T-helper 2 cell treated with Interferon-gamma antibody and Interleukin-4, amounts not matched to agents 5 μg/mL and 100 μg/mL, for 36 hours (primary cell): ENCODE measurements around the gene INSL3.

Experiments
- DNase-seq: peaks from one replicate; pipeline ENCODE4 v3.0.0; 2021; ENCODE audit warnings: low spot score
- H3K27ac Mint-ChIP-seq: one replicate; pipeline ENCODE4 v1.8.0; 2021; ENCODE audit warnings: mild to moderate bottlenecking, mixed read lengths
- H3K27me3 Mint-ChIP-seq: one replicate; pipeline ENCODE4 v1.8.0; 2021; ENCODE audit warnings: low read depth, mixed read lengths
- H3K36me3 Mint-ChIP-seq: one replicate; pipeline ENCODE4 v1.8.0; 2021; ENCODE audit warnings: low read depth, mixed read lengths
- H3K4me1 Mint-ChIP-seq: one replicate; pipeline ENCODE4 v1.8.0; 2021; ENCODE audit warnings: low read depth, mixed read lengths
- H3K4me3 Mint-ChIP-seq: one replicate; pipeline ENCODE4 v1.8.0; 2022; ENCODE audit warnings: mild to moderate bottlenecking, moderate library complexity, mixed read lengths
- H3K9me3 Mint-ChIP-seq: one replicate; pipeline ENCODE4 v1.8.0; 2021; ENCODE audit warnings: mixed read lengths

The INSL3 gene

DNA sequence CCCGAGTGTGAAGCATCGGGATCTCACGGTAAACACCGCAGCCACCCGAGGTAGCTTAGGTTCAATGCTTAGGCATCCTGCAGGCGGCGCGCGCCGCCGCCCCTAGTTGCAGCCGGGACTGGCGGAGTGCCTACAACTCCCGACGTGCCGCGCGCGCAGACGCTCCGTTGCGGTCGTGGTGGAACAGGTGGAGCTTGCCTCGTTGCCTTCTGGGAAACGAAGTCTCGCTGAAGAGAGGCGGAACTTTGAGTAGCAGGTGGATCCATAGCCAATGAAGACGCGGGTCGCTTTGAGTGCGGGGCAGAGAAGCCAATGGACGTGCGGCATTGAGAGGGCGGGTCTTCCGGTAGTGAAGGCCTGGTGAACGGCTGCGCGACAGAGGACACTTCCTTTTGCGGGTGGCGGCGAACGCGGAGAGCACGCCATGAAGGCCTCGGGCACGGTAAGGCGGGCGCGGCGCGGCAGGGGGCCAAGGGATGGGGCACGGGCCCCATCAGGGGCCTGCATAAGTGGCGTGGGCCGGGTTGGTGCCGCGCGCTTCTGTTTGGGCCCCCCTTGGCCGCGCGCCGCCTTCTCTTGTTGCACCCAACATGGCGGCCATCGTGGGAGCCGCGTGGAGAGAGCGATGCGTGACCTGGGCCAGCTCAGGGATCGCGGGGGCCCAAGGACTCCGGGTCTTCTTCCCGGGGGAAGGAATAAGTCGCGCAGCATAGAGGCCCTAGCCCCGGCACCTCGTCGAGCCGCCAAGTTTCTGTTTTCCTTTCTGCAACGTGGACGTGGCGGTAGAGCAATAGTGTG, 38.4 kb upstream of the INSL3 start, which contains the start of gene RPL18A:
TSS of gene RPL18A (plus strand) at position 378 of the 798 bp plus-strand sequence. CDS start at position 425, 47 bp downstream.
- Mint-ChIP-seq H3K9me3 (no peaks in the 10 kb centered on the region), H3K27me3 (no peaks in the 10 kb centered on the region), H3K27ac (peak within 1 kb of the TSS; percentile 99), H3K4me3 (peak within 1 kb of the TSS; percentile 98), H3K36me3 (peaks cover 48% of the 10 kb centered on the region), H3K4me1 (peaks cover 21% of the 10 kb centered on the region)
- DNase-seq, result peak; percentile 99

DNA sequence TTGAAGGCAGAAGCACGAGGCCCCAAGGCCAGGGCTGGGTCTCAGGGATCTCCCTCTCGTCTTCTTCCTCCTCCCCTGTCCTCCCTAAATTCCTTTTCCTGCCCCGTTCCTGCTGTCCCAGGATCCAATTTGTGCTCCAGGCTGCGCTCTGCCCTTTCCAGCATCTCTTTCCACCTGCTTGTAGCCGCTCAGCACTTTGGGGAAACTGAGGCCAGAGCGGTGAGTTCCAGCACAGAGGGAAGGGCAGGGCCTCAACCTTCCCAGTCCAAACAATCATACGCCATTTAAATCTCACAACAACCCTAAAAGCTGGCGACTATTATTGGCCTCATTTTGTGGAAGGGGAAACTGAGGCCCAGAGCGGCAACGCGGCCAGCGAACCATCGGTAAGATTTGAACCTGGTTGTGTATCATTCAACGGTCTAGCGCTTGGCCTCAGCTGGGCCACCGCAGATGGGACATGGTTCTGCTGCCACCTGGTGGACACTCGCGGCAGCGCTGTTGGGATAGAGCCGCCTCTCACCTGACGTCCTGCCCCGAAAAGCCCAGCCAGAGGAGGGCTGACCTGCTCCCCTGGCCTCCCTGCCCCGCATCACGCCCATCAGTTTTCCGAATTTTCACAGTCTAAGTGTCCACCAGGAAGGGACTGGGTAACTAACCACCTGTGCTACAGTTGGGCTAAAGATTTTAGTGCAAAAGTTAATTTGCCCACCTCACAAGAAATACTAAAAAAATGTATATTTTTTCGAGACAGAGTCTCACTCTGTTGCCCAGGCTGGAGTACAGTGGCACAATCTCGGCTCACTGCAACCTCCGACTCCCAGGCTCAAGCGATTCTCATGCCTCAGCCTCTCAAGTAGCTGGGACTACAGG, 34.2 kb upstream of the INSL3 start:
- no peak overlapping the region for H3K4me3 Mint-ChIP-seq
- H3K4me1 Mint-ChIP-seq, result peaks cover 21% of the 10 kb centered on the region
- peaks cover 5% of the 10 kb centered on the region for H3K9me3 Mint-ChIP-seq
- peaks cover 14% of the 10 kb centered on the region for H3K36me3 Mint-ChIP-seq
- H3K27ac Mint-ChIP-seq, result peak overlapping the region; percentile 68
- H3K27me3 Mint-ChIP-seq, result no peaks in the 10 kb centered on the region
- DNase-seq, result peak; percentile 85

DNA sequence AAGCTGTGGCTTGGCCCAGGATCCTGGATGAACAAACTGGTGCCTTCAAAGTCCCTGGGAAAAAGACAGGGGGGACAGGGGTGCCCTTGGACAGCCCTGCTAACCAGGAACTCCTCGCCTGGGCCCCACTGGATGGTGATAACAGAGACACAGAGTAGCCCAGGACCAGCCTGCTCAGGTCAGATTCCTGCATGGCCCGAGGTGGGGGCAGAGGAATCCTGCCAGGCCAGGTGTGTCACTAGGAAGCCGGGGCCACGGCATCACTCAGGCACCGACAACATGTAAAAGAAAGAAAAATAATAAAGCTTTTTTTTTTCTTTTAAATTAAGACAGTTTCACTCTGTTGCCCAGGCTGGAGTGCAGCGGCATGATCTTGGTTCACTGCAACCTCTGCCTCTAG, 32.7 kb upstream of the INSL3 start:
- H3K36me3 Mint-ChIP-seq, result peaks cover 5% of the 10 kb centered on the region
- no peak for DNase-seq
- H3K4me1 Mint-ChIP-seq, result peaks cover 31% of the 10 kb centered on the region
- H3K4me3 Mint-ChIP-seq, result no peak overlapping the region
- no peak overlapping the region for H3K27ac Mint-ChIP-seq
- H3K27me3 Mint-ChIP-seq, result no peaks in the 10 kb centered on the region
- peaks cover 5% of the 10 kb centered on the region for H3K9me3 Mint-ChIP-seq

- Mint-ChIP-seq H3K27ac (peak overlapping the region; percentile 98), H3K4me1 (peaks cover 56% of the 10 kb centered on the region), H3K36me3 (peaks cover 27% of the 10 kb centered on the region), H3K27me3 (no peaks in the 10 kb centered on the region), H3K4me3 (peak overlapping the region; percentile 94), H3K9me3 (peaks cover 5% of the 10 kb centered on the region)
- no peak for DNase-seq
Measured at GRCh38 chr19:17848595-17849292, 27.4 kb upstream of the INSL3 start.

- Mint-ChIP-seq H3K27me3 (no peaks in the 10 kb centered on the region), H3K36me3 (peaks cover 36% of the 10 kb centered on the region), H3K9me3 (peaks cover 5% of the 10 kb centered on the region), H3K27ac (peak within 1 kb of the TSS; percentile 98), H3K4me1 (peaks cover 56% of the 10 kb centered on the region), H3K4me3 (peak within 1 kb of the TSS; percentile 94)
- DNase-seq, result peak; percentile 90
Measured at GRCh38 chr19:17847538-17848366, 26.4 kb upstream of the INSL3 start, which contains the start of gene JAK3. TSS of gene JAK3 (minus strand) at chr19:17847982. CDS start at chr19:17844417, 3,565 bp downstream.

- peak overlapping the region; percentile 94 for H3K4me3 Mint-ChIP-seq
- no peaks in the 10 kb centered on the region for H3K27me3 Mint-ChIP-seq
- peak overlapping the region; percentile 98 for H3K27ac Mint-ChIP-seq
- peaks cover 49% of the 10 kb centered on the region for H3K4me1 Mint-ChIP-seq
- no peaks in the 10 kb centered on the region for H3K9me3 Mint-ChIP-seq
- no peak for DNase-seq
- peaks cover 45% of the 10 kb centered on the region for H3K36me3 Mint-ChIP-seq
Measured at GRCh38 chr19:17846146-17846545, 24.8 kb upstream of the INSL3 start.

- Mint-ChIP-seq H3K36me3 (peaks cover 57% of the 10 kb centered on the region), H3K27ac (peak overlapping the region; percentile 17)
Measured at GRCh38 chr19:17843908-17844490, 22.7 kb upstream of the INSL3 start.

GRCh38 chr19:17843292-17843827, 22.0 kb upstream of the INSL3 start:
- DNase-seq, result no peak
- Mint-ChIP-seq H3K36me3 (peaks cover 60% of the 10 kb centered on the region), H3K4me1 (peaks cover 26% of the 10 kb centered on the region), H3K4me3 (peak overlapping the region; percentile 18), H3K27me3 (no peaks in the 10 kb centered on the region), H3K9me3 (no peaks in the 10 kb centered on the region), H3K27ac (no peak overlapping the region)

More at GRCh38 chr19:17843908-17844490, 22.7 kb upstream of the INSL3 start:
- Mint-ChIP-seq H3K9me3 (no peaks in the 10 kb centered on the region), H3K4me3 (peak overlapping the region; percentile 18), H3K4me1 (peaks cover 32% of the 10 kb centered on the region), H3K27me3 (no peaks in the 10 kb centered on the region)
- no peak for DNase-seq

DNA sequence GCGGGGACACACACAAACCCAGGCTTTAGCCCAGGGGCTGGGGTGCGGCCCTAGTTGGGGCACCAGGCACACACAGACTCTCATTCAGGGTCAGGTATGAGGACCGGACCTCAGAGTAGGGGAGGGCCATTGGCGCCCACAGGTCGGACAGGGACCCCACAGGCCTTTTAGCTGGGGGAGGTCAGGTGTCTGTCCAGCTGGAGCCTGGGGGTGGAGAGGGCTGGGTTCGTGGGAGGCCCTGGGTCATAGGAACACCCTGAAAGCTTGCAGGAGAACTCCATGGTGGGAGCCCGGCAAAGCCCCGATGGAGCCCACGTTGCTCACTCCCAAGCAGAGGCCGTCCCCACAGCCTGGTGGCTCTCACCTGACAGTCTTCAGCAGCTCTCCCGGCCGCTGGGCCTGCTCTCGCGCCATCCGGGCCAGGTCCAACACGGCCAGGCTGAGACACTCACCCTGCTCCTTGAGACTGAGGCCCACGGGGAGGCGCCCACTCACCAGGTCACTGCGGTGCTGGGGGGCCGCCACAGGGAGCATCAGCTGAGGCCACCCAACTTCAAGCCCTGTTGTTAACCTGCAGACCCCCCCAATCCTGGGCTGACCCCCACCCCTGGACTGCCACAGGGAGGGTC, 21.5 kb upstream of the INSL3 start:
- no peaks in the 10 kb centered on the region for H3K27me3 Mint-ChIP-seq
- no peak for DNase-seq
- H3K4me3 Mint-ChIP-seq, result no peak overlapping the region
- peaks cover 66% of the 10 kb centered on the region for H3K36me3 Mint-ChIP-seq
- H3K27ac Mint-ChIP-seq, result no peak overlapping the region
- no peaks in the 10 kb centered on the region for H3K9me3 Mint-ChIP-seq
- peaks cover 22% of the 10 kb centered on the region for H3K4me1 Mint-ChIP-seq

GRCh38 chr19:17841810-17842662, 20.7 kb upstream of the INSL3 start:
- peaks cover 22% of the 10 kb centered on the region for H3K4me1 Mint-ChIP-seq
- H3K27me3 Mint-ChIP-seq, result no peaks in the 10 kb centered on the region
- no peak overlapping the region for H3K27ac Mint-ChIP-seq
- H3K4me3 Mint-ChIP-seq, result no peak overlapping the region
- H3K9me3 Mint-ChIP-seq, result no peaks in the 10 kb centered on the region
- peaks cover 71% of the 10 kb centered on the region for H3K36me3 Mint-ChIP-seq
- no peak for DNase-seq

GRCh38 chr19:17841371-17841809, 20.1 kb upstream of the INSL3 start:
- peaks cover 76% of the 10 kb centered on the region for H3K36me3 Mint-ChIP-seq
- no peaks in the 10 kb centered on the region for H3K9me3 Mint-ChIP-seq
- no peak for DNase-seq
- H3K4me1 Mint-ChIP-seq, result peaks cover 20% of the 10 kb centered on the region
- H3K27me3 Mint-ChIP-seq, result no peaks in the 10 kb centered on the region
- no peak overlapping the region for H3K4me3 Mint-ChIP-seq
- no peak overlapping the region for H3K27ac Mint-ChIP-seq
